Suprapubic skin (tissue), 4 donors: ENCODE data around the gene WDR37. TPM values are rescaled to one million over a fixed set of nuclear protein-coding genes. Genes with fewer than 3 reads are reported as not detected.

ENCODE experiments used
- DNase-seq, 2 donors: peaks; one replicate each; pipeline ENCODE4 v3.0.0-alpha.2; 2019; ENCODE audit warnings: low spot score in 2 of 2
- H3K27ac ChIP-seq: fragments of 200-600 bp; sonication (generic); one replicate; pipeline ENCODE4 v1.5.1; 2019
- H3K27me3 ChIP-seq: fragments of 200-600 bp; sonication (generic); one replicate; pipeline ENCODE4 v1.5.1; 2019
- H3K36me3 ChIP-seq: fragments of 200-600 bp; sonication (generic); one replicate; pipeline ENCODE4 v1.5.1; 2019
- H3K4me1 ChIP-seq: fragments of 200-600 bp; sonication (generic); one replicate; pipeline ENCODE4 v1.5.1; 2019
- H3K4me3 ChIP-seq: fragments of 200-600 bp; sonication (generic); one replicate; pipeline ENCODE4 v1.5.1; 2019; ENCODE audit warnings: mild to moderate bottlenecking
- H3K9me3 ChIP-seq: fragments of 200-600 bp; sonication (generic); one replicate; pipeline ENCODE4 v1.5.1; 2019
- EP300 ChIP-seq: sonication (generic); formaldehyde crosslinking; IDR thresholded peaks from one replicate; pipeline ENCODE4 v1.6.1; 2017; ENCODE audit warnings: antibody characterized with exemption
- POLR2A ChIP-seq, 2 donors: fragments of 450-650 bp; IDR thresholded peaks; one replicate each; pipeline ENCODE4 v1.6.1; 2017; ENCODE audit warnings: antibody characterized with exemption in 2 of 2, mild to moderate bottlenecking in 2 of 2, moderate library complexity in 2 of 2
- POLR2AphosphoS5 ChIP-seq, 3 donors: sonication (generic); formaldehyde crosslinking; IDR thresholded peaks; one replicate each; pipeline ENCODE4 v1.6.1; 2017; ENCODE audit warnings: antibody characterized with exemption in 3 of 3
- WGBS: methylation state at CpG from one replicate; pipeline ENCODE4 v1.1.5; 2018; 5-methylcytosine and 5-hydroxymethylcytosine counted together
- total RNA-seq, 4 donors: library from RNA; depleted of rRNA; stranded (reverse); fragments of >200 nt; gene quantifications; one replicate each; pipeline ENCODE4 v1.1.0, GENCODE V29; 2016
- TF ChIP-seq, protein P1 (sequence below), 2 donors: fragments of 200-600 bp in 1 of 2; fragments of 450-650 bp in 1 of 2; sonication (generic) in 1 of 2; IDR thresholded peaks; one replicate each; pipeline ENCODE4 v1.5.1; 2016 to 2019; ENCODE audit warnings: antibody characterized with exemption in 2 of 2, mild to moderate bottlenecking in 1 of 2, moderate library complexity in 1 of 2

WDR37 gene
- total RNA-seq, 4 donors from 2014 or later = 13.1 to 32.7 (median 18.4) TPM

DNA sequence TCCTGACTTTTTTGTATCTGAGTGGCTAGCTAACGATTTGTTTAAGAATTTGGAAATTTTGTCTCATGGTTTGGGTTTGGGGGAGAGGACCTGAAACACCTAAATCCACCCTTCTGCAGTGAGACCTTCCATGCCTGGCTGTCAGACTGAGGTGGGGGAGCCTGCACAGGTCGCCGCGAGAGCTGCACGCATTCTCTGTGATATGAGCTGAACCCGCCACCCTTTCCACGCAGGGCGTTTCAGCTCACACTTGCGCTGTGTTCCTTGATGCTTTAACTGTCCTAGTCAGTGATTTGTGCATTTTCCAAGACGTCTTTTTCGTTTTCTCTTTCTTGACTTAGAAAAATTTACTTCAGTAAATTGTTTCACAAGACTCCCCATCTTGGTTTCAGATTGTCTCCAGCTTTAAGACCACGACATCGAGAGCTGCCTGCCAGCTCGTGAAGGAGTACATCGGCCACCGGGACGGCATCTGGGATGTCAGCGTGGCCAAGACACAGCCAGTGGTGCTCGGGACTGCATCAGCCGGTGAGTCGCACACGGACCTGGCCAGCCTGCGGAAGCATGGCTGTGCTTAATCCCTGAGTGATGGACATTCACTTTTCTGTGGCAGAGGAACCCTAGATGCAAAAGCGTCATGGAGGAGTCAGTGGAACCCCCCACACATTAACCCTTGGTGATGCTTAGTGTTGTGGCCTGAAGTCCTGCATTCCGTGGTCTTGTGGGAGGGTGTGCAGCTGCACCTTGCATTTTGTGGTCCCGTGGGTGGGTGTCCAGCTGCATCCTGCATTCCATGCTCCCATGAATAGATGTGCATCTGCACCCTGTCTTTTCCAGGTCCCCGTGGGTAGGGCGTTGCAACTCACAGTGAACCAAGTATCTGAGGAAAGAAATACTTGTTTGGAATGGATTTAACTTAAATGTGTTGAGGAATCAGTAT lies 28.1 kb downstream of the WDR37 start:
- Histone ChIP-seq H3K9me3 (no peaks in the 10 kb centered on the region), H3K36me3 (peaks cover 98% of the 10 kb centered on the region), H3K27ac (no peak overlapping the region), H3K4me1 (no peaks in the 10 kb centered on the region), H3K4me3 (no peak overlapping the region), H3K27me3 (no peaks in the 10 kb centered on the region)
- 92% methylated on average over 25 of the region's 28 CpGs for WGBS
- DNase-seq = no peak
- TF ChIP-seq POLR2AphosphoS5 (IDR thresholded peaks at IDR 0.05) (no peak), POLR2A (IDR thresholded peaks at IDR 0.05) (no peak), EP300 (no peak)
- TF ChIP-seq, protein P1, sequence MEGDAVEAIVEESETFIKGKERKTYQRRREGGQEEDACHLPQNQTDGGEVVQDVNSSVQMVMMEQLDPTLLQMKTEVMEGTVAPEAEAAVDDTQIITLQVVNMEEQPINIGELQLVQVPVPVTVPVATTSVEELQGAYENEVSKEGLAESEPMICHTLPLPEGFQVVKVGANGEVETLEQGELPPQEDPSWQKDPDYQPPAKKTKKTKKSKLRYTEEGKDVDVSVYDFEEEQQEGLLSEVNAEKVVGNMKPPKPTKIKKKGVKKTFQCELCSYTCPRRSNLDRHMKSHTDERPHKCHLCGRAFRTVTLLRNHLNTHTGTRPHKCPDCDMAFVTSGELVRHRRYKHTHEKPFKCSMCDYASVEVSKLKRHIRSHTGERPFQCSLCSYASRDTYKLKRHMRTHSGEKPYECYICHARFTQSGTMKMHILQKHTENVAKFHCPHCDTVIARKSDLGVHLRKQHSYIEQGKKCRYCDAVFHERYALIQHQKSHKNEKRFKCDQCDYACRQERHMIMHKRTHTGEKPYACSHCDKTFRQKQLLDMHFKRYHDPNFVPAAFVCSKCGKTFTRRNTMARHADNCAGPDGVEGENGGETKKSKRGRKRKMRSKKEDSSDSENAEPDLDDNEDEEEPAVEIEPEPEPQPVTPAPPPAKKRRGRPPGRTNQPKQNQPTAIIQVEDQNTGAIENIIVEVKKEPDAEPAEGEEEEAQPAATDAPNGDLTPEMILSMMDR (IDR thresholded peaks at IDR 0.05) = no peak

DNA sequence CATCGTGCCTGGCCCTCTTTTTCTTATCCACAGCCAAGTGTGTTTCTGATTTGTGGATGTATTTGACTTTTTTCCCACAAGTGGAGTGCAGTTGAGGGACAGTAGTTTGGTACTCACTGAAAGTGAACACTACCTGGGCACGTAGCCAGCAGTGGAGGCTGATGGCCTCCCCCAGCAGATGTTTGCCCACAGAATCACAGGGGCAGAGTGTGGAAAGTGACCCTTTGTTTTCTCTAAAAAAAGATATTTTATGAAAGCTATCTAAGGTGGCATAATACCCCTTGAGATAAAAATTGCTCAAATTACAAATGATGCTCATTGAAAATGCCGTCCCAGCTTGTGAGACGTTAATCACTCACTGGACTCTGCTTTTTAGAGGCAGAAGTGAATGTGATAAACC lies 29.1 kb downstream of the WDR37 start:
- Histone ChIP-seq H3K4me3 (no peak overlapping the region), H3K9me3 (no peaks in the 10 kb centered on the region), H3K27me3 (no peaks in the 10 kb centered on the region), H3K27ac (no peak overlapping the region), H3K36me3 (peaks cover 98% of the 10 kb centered on the region), H3K4me1 (no peaks in the 10 kb centered on the region)
- WGBS = 89% methylated on average over 4 of the region's 4 CpGs
- DNase-seq = no peak
- TF ChIP-seq, protein P1 (IDR thresholded peaks at IDR 0.05) = no peak
- TF ChIP-seq EP300 (no peak), POLR2A (IDR thresholded peaks at IDR 0.05) (no peak), POLR2AphosphoS5 (IDR thresholded peaks at IDR 0.05) (no peak)

DNA sequence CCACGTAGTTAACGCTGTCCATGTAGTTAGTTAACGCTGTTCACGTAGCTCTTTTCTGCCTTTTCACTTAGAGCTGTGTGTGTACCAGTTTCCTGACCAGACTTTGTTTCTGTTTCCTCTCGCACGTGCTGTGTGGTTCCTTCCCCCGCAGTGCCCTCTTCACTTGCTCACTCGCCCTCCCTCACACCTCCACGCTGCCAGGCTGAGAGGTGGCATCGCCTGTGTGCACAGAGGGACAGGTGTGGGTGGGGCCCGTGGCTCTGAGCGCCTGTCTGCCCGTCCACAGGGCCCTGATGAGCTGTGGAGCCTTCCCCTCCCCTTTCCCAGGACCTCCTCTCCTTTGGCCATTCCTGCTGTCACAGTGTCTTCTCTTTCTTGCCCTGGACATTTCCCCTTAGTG lies 30.6 kb downstream of the WDR37 start:
- no peak for TF ChIP-seq POLR2AphosphoS5 (IDR thresholded peaks at IDR 0.05)
- no peak for TF ChIP-seq POLR2A (IDR thresholded peaks at IDR 0.05)
- TF ChIP-seq, protein P1 (IDR thresholded peaks at IDR 0.05) = no peak
- TF ChIP-seq EP300 = no peak
- no peak overlapping the region for H3K27ac ChIP-seq
- DNase-seq = no peak
- no peaks in the 10 kb centered on the region for H3K9me3 ChIP-seq
- no peaks in the 10 kb centered on the region for H3K27me3 ChIP-seq
- H3K4me1 ChIP-seq = no peaks in the 10 kb centered on the region
- peaks cover 96% of the 10 kb centered on the region for H3K36me3 ChIP-seq
- whole genome bisulfite sequencing = 88% methylated on average over 13 of the region's 13 CpGs
- no peak overlapping the region for H3K4me3 ChIP-seq

DNA sequence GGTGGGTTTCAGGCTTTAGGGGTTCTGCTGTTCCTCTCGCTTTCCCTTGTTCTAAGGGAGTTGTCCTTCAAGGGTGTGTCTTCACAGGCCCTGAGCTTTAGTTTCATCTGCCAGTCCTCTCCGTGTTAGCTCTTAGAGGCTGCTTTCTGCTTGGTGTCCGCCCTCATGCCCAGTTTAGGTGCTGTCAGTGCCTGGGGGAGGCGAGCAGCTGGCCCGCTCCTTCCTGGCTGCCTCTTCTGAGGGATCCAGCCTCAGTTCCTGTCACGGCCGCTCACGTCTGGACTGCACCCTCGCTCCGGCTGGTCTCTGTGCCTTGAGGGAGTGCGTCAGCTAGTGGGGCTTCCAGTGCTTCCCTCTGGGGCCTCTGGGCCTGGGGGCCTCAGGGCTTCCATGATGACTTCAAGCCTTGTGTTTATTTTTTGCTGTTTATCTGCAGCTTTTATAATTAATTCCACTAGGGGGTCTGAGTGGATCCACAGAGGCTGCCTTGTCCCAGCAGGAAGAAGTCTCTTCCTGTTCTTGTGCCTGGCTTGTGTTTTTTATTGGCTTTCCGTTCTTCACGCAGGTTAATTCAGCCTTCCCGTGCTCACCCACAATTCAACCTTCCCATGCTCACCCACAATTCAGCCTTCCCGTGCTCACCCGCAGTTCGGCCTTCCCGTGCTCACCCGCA lies 33.0 kb downstream of the WDR37 start:
- H3K36me3 ChIP-seq = peaks cover 80% of the 10 kb centered on the region
- H3K4me3 ChIP-seq = no peak overlapping the region
- H3K9me3 ChIP-seq = no peaks in the 10 kb centered on the region
- WGBS = 77% methylated on average over 19 of the region's 19 CpGs
- DNase-seq = no peak
- no peak for TF ChIP-seq POLR2AphosphoS5 (IDR thresholded peaks at IDR 0.05)
- no peak for TF ChIP-seq EP300
- no peak for TF ChIP-seq POLR2A (IDR thresholded peaks at IDR 0.05)
- TF ChIP-seq, protein P1 (IDR thresholded peaks at IDR 0.05) = no peak
- no peaks in the 10 kb centered on the region for H3K4me1 ChIP-seq
- H3K27ac ChIP-seq = no peak overlapping the region
- no peaks in the 10 kb centered on the region for H3K27me3 ChIP-seq

DNA sequence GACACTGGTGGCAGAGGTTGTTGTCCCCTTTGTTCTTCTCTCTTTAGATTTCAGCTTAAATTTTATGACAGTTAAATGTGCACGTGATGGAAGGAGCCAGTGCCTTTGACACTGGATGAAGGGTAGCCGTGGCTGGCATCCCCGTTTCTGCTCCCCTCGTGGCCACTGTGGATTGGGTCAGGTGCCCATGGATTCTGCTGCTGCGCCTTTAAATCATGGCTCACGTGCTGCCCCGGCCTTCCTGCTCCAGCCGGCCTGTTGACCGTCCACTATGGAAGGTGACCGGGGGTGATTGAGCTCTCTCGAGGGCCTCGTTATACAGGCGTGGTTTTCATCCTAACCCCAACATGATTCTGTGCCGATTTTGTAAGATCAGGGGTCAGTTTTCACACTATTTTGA lies 34.5 kb downstream of the WDR37 start:
- no peak overlapping the region for H3K4me3 ChIP-seq
- no peak for DNase-seq
- TF ChIP-seq, protein P1 (IDR thresholded peaks at IDR 0.05) = no peak
- TF ChIP-seq POLR2A (IDR thresholded peaks at IDR 0.05) = no peak
- TF ChIP-seq EP300 = no peak
- no peak for TF ChIP-seq POLR2AphosphoS5 (IDR thresholded peaks at IDR 0.05)
- H3K27ac ChIP-seq = no peak overlapping the region
- H3K4me1 ChIP-seq = no peaks in the 10 kb centered on the region
- H3K27me3 ChIP-seq = no peaks in the 10 kb centered on the region
- WGBS = 98% methylated on average over 10 of the region's 14 CpGs
- H3K36me3 ChIP-seq = peaks cover 77% of the 10 kb centered on the region
- no peaks in the 10 kb centered on the region for H3K9me3 ChIP-seq
